GM20431 (cell line): ENCODE results near the gene LAP3.
"Not testable (repeated sequence)": the region's sequence is repeated elsewhere in the genome, so short reads cannot be mapped to it uniquely, and the experiment has no call there.

Experiments used
- in situ Hi-C: fragments of 300-500 bp; cut with MseI, MboI; formaldehyde crosslinking; loops from one replicate; pipeline ENCODE4 v1.15.0; 2020; ENCODE audit warnings: low sequenced_read_pairs; ENCODE audit not compliant: unreplicated experiment

The LAP3 gene

DNA sequence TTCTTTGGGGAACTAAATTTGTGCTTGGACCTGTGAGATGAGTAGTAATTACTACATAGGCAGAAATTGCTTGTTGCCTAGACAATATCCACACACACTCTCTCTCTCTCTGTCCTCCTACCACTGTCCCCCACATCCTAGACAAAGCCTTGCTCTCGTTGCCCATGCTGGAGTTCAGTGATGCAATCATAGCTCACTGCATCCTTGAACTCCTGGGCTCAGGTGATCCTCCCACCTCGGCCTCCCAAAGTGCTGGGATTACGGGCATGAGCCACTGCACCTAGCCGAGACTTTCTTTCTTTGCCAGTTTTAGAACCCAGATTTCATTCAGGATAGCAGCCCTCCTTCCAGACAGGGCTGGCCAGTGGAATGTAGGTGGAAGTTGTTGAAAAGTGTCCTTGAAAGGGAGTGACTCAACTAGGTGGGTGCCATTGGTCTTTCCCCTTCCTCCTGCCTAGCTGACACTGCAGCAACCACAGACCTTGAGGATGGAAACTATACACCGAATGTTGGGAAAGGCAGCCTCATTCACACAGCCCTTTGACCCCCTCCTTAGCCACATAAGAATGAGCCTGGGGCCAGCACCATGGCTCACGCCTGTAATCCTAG lies 16.8 kb upstream of the LAP3 start:
- in situ Hi-C loops, result loop anchor here (25.0 kb wide), 2 partner anchors 252 to 1027 kb away; partner anchors contain the start of genes DCAF16 and NCAPG

DNA sequence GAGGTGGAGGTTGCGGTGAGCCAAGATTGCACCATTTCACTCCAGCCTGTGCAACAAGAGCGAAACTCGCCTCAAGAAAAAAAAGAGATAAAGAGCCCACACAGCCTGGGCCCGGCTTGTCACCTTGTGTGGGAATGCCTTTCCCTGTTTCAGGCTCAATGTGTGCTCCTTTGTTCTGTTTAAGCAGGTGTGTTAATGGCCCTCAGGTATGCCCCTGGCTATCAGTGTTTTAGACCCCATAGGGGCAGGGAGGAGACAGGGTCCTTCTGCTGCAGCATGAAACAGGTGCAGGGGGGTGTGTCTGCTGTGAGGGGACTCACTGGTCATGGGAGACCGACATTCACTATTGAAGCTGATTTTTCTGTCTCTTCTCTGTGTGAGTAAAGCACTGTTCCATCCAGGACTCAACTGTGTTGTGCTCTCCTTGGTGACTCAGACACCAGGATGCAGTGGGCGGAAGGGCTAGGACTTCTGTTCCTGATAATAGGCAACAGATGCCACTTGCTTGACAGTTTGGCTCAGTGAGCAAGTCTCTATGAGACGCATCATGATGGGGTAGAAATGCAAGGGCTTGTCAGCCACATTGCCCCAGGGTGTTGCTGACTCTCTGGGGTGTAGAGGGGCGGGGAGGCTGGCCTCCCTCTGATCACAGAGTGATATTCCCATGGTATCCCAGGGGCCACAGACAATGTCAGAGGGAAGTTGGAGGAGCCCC lies 15.6 kb upstream of the LAP3 start:
- in situ Hi-C loops, result loop anchor here (25.0 kb wide), 2 partner anchors 251 to 1026 kb away; partner anchors contain the start of genes DCAF16 and NCAPG

GRCh38 chr4:17562157-17562556 lies 14.8 kb upstream of the LAP3 start:
- in situ Hi-C loops, result loop anchor here (25.0 kb wide), 2 partner anchors 250 to 1025 kb away; partner anchors contain the start of genes DCAF16 and NCAPG

DNA sequence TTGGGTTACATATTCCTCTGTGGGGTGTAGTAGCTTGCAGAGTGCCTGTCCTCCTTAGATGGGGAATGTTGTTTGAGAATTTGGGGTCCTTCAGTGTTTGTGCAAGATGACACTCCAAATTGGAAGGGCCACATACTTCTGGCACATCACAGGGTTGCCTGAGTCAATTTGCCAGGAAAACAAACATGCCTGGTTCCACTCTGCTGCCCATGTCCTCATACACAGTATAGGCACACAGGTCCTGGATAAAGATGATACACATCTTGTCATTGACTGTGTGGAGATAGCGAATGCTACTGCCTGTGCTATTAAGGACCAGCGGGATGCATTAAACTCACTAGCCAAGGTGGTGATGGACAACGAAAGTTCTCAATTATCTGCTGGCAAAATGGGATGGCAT lies 11.2 kb upstream of the LAP3 start:
- in situ Hi-C loops, result loop anchor here (25.0 kb wide), 2 partner anchors 246 to 1021 kb away; partner anchors contain the start of genes DCAF16 and NCAPG

GRCh38 chr4:17567271-17567670 lies 9.7 kb upstream of the LAP3 start:
- in situ Hi-C loops, result loop anchor here (25.0 kb wide), 2 partner anchors 245 to 1020 kb away; partner anchors contain the start of genes DCAF16 and NCAPG

DNA sequence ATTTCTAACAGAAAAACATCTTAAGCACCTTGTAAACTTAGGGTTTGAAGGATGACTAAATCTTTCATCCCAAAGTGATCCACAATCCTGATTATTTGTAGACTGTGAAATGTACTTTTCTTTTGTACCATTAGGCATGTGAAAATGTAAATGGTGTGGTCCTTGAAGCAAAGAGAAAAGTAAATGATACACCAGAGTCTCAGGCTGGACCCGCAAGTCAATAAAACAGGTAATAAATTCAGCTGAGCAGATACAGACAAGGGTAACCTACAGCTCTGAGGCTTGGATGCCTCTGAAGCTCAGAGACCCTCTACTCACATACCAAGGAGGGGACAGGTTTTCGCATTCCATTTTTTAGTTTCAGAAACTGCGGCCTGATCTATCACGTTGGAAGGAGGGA lies 2.8 kb upstream of the LAP3 start:
- in situ Hi-C loops, result loop anchor here (25.0 kb wide), 2 partner anchors 238 to 1013 kb away; partner anchors contain the start of genes DCAF16 and NCAPG

GRCh38 chr4:17575177-17575576 lies 1.8 kb upstream of the LAP3 start:
- in situ Hi-C loops, result not testable (repeated sequence)

- in situ Hi-C loops, result no loop called here
Observed at GRCh38 chr4:17577665-17578481, 875 bp downstream of the LAP3 start.

GRCh38 chr4:17578482-17578891 lies 1.5 kb downstream of the LAP3 start:
- in situ Hi-C loops, result no loop called here

DNA sequence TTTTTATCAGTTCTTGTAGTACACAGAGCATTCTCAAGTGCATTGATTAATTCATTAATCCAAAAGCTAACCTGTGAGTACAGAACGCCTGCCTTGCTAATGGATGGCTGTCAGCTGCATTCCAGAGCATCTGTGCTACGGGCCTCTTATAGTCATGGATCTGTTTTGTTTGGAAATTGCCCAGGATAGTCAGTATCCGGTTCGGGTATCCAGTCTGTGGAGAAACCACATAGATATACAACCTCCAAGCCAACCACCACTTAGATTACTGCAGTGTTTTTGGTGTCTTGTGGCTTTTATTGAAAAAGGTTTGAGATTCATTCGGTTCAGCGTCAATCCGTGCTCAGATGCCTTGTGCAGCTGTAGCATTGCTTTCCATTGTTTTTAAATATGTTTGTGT lies 4.0 kb downstream of the LAP3 start:
- in situ Hi-C loops, result no loop called here

- in situ Hi-C loops, result no loop called here
Observed at GRCh38 chr4:17583276-17583675, 6.3 kb downstream of the LAP3 start.

DNA sequence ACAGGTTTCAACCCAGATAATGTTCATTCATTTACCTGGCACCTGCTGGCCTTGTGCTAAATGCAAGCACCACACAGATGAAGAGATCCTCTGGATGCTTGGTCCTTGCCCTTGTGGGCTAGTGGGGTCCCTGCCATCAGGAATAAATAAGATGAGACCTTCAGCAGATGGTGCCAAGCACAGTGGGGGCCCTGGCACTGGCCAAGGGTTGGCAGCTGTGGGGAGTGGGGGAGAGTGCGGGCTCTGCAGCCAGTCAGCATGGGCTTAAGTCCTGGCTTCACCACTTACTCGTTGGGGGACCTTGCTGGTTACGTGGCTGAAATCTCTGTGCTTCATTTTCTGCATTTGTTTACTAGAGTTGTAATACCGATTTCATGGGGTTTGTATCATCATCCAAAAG lies 6.9 kb downstream of the LAP3 start:
- in situ Hi-C loops, result no loop called here

GRCh38 chr4:17584521-17585213 lies 7.7 kb downstream of the LAP3 start:
- in situ Hi-C loops, result no loop called here

GRCh38 chr4:17587094-17587822 lies 10.3 kb downstream of the LAP3 start:
- in situ Hi-C loops, result no loop called here

DNA sequence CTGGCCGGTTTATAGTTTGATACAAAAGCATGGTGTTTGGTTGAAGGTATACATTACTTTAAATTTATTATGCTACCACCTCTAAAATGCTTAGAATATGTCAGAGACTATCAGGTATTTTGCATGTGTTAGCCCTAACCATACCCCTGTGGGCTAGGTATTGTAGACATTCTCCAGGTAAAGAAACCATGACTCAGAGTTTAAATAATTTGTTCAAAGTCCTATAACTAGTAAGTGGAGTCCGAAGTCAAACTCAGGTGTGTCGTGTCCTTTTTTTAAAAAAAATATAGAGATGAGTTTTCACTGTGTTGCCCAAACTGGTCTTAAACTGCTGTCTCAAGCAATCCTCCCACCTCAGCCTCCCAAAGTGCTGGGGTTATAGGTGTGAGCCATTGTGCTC lies 12.4 kb downstream of the LAP3 start:
- in situ Hi-C loops, result no loop called here

GRCh38 chr4:17595471-17596005 lies 18.5 kb downstream of the LAP3 start:
- in situ Hi-C loops, result no loop called here

- in situ Hi-C loops, result no loop called here
Observed at GRCh38 chr4:17597517-17597916, 20.5 kb downstream of the LAP3 start.

DNA sequence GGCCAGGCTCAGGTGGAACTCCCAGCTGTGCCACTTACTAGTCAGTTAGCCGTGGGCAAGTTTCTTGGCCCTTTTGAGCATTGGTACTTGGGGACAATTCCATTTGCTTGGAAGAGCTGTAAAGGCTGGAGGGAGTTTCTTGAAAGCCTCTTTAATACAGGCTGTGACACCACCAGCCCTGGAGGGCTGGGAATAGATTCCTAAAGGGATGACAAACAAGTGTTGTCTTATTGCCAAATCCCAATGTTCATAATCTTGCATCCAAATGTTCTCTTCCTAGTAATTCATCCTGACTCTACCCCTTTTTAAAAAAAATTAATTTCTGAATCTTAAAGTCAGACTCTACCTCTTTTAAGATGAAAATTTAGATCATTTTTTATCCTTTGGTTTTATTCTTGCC lies 22.8 kb downstream of the LAP3 start:
- in situ Hi-C loops, result no loop called here

DNA sequence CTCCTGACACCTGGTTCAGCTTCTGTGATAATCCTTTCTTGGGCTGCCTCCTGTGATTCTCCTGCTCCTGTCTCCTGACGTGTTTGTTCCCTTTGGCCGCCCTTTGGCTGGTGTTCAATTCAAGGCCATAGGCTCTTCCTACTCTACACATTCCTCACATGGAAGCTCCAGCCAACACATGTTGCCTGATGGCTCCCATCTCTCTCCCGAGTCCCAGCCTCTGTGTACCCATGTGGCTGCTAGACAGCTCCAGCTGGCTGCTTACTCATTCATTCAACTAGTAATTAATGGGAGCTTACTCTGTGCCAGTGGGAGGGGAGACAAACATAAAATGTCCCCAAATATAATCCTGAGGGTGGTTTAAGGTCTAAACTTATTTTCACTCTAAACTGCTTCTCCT lies 28.2 kb downstream of the LAP3 start:
- in situ Hi-C loops, result no loop called here
